Hepatocyte (in vitro differentiated cells): ENCODE results near the gene KCNJ12. TPM values are rescaled to one million over a fixed set of nuclear protein-coding genes. Genes with fewer than 3 reads are reported as not detected.
"Not testable (repeated sequence)": the region's sequence is repeated elsewhere in the genome, so short reads cannot be mapped to it uniquely, and the experiment has no call there.

Experiments used
- DNase-seq: peaks from one replicate; pipeline ENCODE4 v3.0.0-alpha.2; 2016; ENCODE audit warnings: low spot score
- H2AFZ ChIP-seq: fragments of 200-600 bp; sonication (generic); 2 replicates; pipeline ENCODE4 v1.6.0; 2016; ENCODE audit warnings: antibody characterized with exemption, mild to moderate bottlenecking
- H3K27ac ChIP-seq: fragments of 200-600 bp; sonication (generic); 2 replicates; pipeline ENCODE4 v1.5.1; 2016; ENCODE audit warnings: mild to moderate bottlenecking
- H3K27me3 ChIP-seq: fragments of 200-600 bp; sonication (generic); 2 replicates; pipeline ENCODE4 v1.6.1; 2016
- H3K36me3 ChIP-seq: fragments of 200-600 bp; sonication (generic); replicated peaks from 2 replicates; pipeline ENCODE4 v1.5.1; 2016; ENCODE audit warnings: low read depth; ENCODE audit not compliant: insufficient read depth
- H3K4me1 ChIP-seq: fragments of 200-600 bp; sonication (generic); 2 replicates; pipeline ENCODE4 v1.5.1; 2016; ENCODE audit warnings: mild to moderate bottlenecking, moderate library complexity; ENCODE audit not compliant: insufficient read depth
- H3K4me2 ChIP-seq: fragments of 200-600 bp; sonication (generic); 2 replicates; pipeline ENCODE4 v1.6.0; 2016
- H3K4me3 ChIP-seq: fragments of 200-600 bp; sonication (generic); 2 replicates; pipeline ENCODE4 v1.5.1; 2016; ENCODE audit warnings: mild to moderate bottlenecking
- H3K79me2 ChIP-seq: fragments of 200-600 bp; sonication (generic); 2 replicates; pipeline ENCODE4 v1.6.0; 2017; ENCODE audit warnings: mild to moderate bottlenecking
- H3K9me2 ChIP-seq: fragments of 200-600 bp; sonication (generic); replicated peaks from 2 replicates; pipeline ENCODE4 v1.6.0; 2017; ENCODE audit warnings: mild to moderate bottlenecking; ENCODE audit not compliant: insufficient read depth
- H3K9me3 ChIP-seq: fragments of 200-600 bp; sonication (generic); 2 replicates; pipeline ENCODE4 v1.5.1; 2016; ENCODE audit warnings: low read depth, mild to moderate bottlenecking
- H4K20me1 ChIP-seq: fragments of 200-600 bp; sonication (generic); 2 replicates; pipeline ENCODE4 v1.6.0; 2016; ENCODE audit warnings: mild to moderate bottlenecking; ENCODE audit not compliant: insufficient read depth, poor library complexity, severe bottlenecking
- CTCF ChIP-seq: fragments of 200-600 bp; sonication (generic); IDR thresholded peaks from 2 replicates; pipeline ENCODE4 v1.5.1; 2016; ENCODE audit warnings: antibody characterized with exemption, mild to moderate bottlenecking; ENCODE audit not compliant: poor library complexity
- EZH2 ChIP-seq: fragments of 200-600 bp; sonication (generic); IDR thresholded peaks from 2 replicates; pipeline ENCODE4 v1.6.1; 2016; ENCODE audit warnings: antibody characterized with exemption, mild to moderate bottlenecking, borderline replicate concordance
- EZH2phosphoT487 ChIP-seq: fragments of 200-600 bp; sonication (generic); IDR thresholded peaks from one replicate; pipeline ENCODE4 v1.6.1; 2018; ENCODE audit warnings: antibody characterized with exemption, mild to moderate bottlenecking, low read depth, moderate library complexity; ENCODE audit not compliant: unreplicated experiment, severe bottlenecking
- WGBS: methylation state at CpG from one replicate; pipeline ENCODE4 v1.1.6; 2016; ENCODE audit warnings: low lambda C conversion rate; ENCODE audit errors: missing lambda C conversion rate; 5-methylcytosine and 5-hydroxymethylcytosine counted together
- polyA plus RNA-seq: library from polyadenylated mRNA; unstranded; fragments of >200 nt; fragmentation: Nextera tagmentation; extraction: Ambion mirVana; gene quantifications from 2 replicates; pipeline ENCODE4 v1.2.1, GENCODE V29; 2016
- total RNA-seq: library from RNA; depleted of rRNA; stranded (reverse); fragments of >200 nt; gene quantifications from 2 replicates; pipeline ENCODE4 v1.2.3, GENCODE V29; 2014

The KCNJ12 gene
- total and polyA plus RNA-seq, 2 experiments from 2014 or later = 0.15 to 0.73 TPM

- H3K9me3 ChIP-seq = no peaks in the 10 kb centered on the region
- H3K4me3 ChIP-seq = no peak overlapping the region
- peaks cover 5% of the 10 kb centered on the region for H3K4me1 ChIP-seq
- peak overlapping the region; percentile 86 for H2AFZ ChIP-seq
- no peaks in the 10 kb centered on the region for H4K20me1 ChIP-seq
- TF ChIP-seq CTCF (peak; percentile 65), EZH2 (no peak)
- WGBS = 15% methylated on average over 44 of the region's 49 CpGs
- no peaks in the 10 kb centered on the region for H3K36me3 ChIP-seq
- H3K27ac ChIP-seq = no peak overlapping the region
- no peaks in the 10 kb centered on the region for H3K79me2 ChIP-seq
- peak; percentile 67 for DNase-seq
- no peaks in the 10 kb centered on the region for H3K9me2 ChIP-seq
- peaks cover under 1% of the 10 kb centered on the region for H3K27me3 ChIP-seq
- H3K4me2 ChIP-seq = peak overlapping the region; percentile 85
Observed at GRCh38 chr17:21452377-21453143, 76.4 kb downstream of the KCNJ12 start.

GRCh38 chr17:21453144-21453898, 77.2 kb downstream of the KCNJ12 start:
- TF ChIP-seq CTCF (no peak), EZH2phosphoT487 (no peak), EZH2 (no peak)
- no peaks in the 10 kb centered on the region for H3K9me3 ChIP-seq
- H3K79me2 ChIP-seq = no peaks in the 10 kb centered on the region
- no peak for DNase-seq
- 79% methylated on average over 16 of the region's 17 CpGs for WGBS
- peaks cover 5% of the 10 kb centered on the region for H3K4me1 ChIP-seq
- H4K20me1 ChIP-seq = no peaks in the 10 kb centered on the region
- no peak overlapping the region for H3K4me3 ChIP-seq
- H3K27me3 ChIP-seq = peaks cover 2% of the 10 kb centered on the region
- no peak overlapping the region for H2AFZ ChIP-seq
- H3K36me3 ChIP-seq = no peaks in the 10 kb centered on the region
- peak overlapping the region; percentile 85 for H3K4me2 ChIP-seq
- H3K9me2 ChIP-seq = no peaks in the 10 kb centered on the region
- no peak overlapping the region for H3K27ac ChIP-seq

GRCh38 chr17:21454006-21454405, 77.8 kb downstream of the KCNJ12 start:
- H2AFZ ChIP-seq, H4K20me1 ChIP-seq, H3K4me1 ChIP-seq, H3K4me3 ChIP-seq, H3K36me3 ChIP-seq, DNase-seq, H3K9me2 ChIP-seq, H3K79me2 ChIP-seq, H3K27me3 ChIP-seq, H3K27ac ChIP-seq, H3K9me3 ChIP-seq, H3K4me2 ChIP-seq: not testable (repeated sequence)
- 95% methylated on average over 5 of the region's 5 CpGs for WGBS

- 91% methylated on average over 4 of the region's 4 CpGs for WGBS
Observed at GRCh38 chr17:21454441-21454840, 78.3 kb downstream of the KCNJ12 start.

More at GRCh38 chr17:21454441-21454840, 78.3 kb downstream of the KCNJ12 start:
- Histone ChIP-seq H3K27me3 (peaks cover 4% of the 10 kb centered on the region), H3K9me3 (no peaks in the 10 kb centered on the region), H3K36me3 (no peaks in the 10 kb centered on the region), H2AFZ (no peak overlapping the region), H3K79me2 (no peaks in the 10 kb centered on the region), H3K4me3 (no peak overlapping the region), H3K4me2 (no peak overlapping the region), H3K27ac (no peak overlapping the region), H4K20me1 (no peaks in the 10 kb centered on the region), H3K9me2 (no peaks in the 10 kb centered on the region), H3K4me1 (peaks cover 5% of the 10 kb centered on the region)
- no peak for DNase-seq
- TF ChIP-seq EZH2phosphoT487 (no peak), CTCF (no peak), EZH2 (no peak)
